Measurements from ENCODE around the gene WWOX. TPM values are rescaled to one million over a fixed set of nuclear protein-coding genes. Genes with fewer than 3 reads are reported as not detected.

The WWOX gene
- total and polyA plus RNA-seq, 2 of the 4 experiments (the other 2 are of a cell fraction): 2.7 to 5.4 TPM

GRCh38 chr16:79009896-79010295 lies 910.4 kb downstream of the WWOX start:
- Histone ChIP-seq H4K20me1 (ENCODE audit: insufficient read depth, low read length) (no peaks in the 10 kb centered on the region), H2AK9ac (replicated peaks; ENCODE audit: low read depth, low read length, poor library complexity) (no peak overlapping the region), H3K27ac (ENCODE audit: insufficient read depth, low read length) (no peak overlapping the region), H3K4me1 (ENCODE audit: control insufficient read depth, insufficient read depth, low read length) (no peaks in the 10 kb centered on the region), H4K5ac (ENCODE audit: low read depth, low read length) (no peak overlapping the region), H2AK5ac (ENCODE audit: low read depth, low read length) (no peak overlapping the region), H3K27me3 (ENCODE audit: control insufficient read depth, insufficient read depth, low read length) (no peaks in the 10 kb centered on the region), H3K4me2 (ENCODE audit: low read depth, low read length) (no peak overlapping the region), H3K4me3 (ENCODE audit: insufficient read depth, low read depth, low read length) (no peak overlapping the region), H2AFZ (replicated peaks; ENCODE audit: low read length, poor library complexity) (no peak overlapping the region), H2BK15ac (ENCODE audit: low read depth, low read length) (no peak overlapping the region), H2BK5ac (ENCODE audit: low read depth, low read length, poor library complexity, severe bottlenecking) (no peak overlapping the region), H3K14ac (replicated peaks; ENCODE audit: low read depth, low read length) (no peak overlapping the region), H3K18ac (ENCODE audit: low read depth, low read length) (no peak overlapping the region), H3K36me3 (ENCODE audit: control insufficient read depth, insufficient read depth, low read length) (no peaks in the 10 kb centered on the region), H3K56ac (ENCODE audit: extremely low read depth, insufficient read depth, low read length) (no peak overlapping the region), H3K23ac (ENCODE audit: low read depth, low read length) (no peak overlapping the region), H3K9me3 (ENCODE audit: control insufficient read depth, insufficient read depth, low read length) (peaks cover 48% of the 10 kb centered on the region), H2BK20ac (ENCODE audit: low read depth, low read length) (no peak overlapping the region), H3K9me1 (ENCODE audit: insufficient read depth, low read length) (no peaks in the 10 kb centered on the region), H4K91ac (ENCODE audit: insufficient read depth, low read depth, low read length) (no peak overlapping the region), H2BK120ac (ENCODE audit: low read depth, low read length) (no peak overlapping the region), H3K79me1 (ENCODE audit: low read depth in 1 of 2, low read length in 2 of 2) (no peaks in the 10 kb centered on the region), H4K8ac (ENCODE audit: low read depth in 2 of 2, low read length in 2 of 2) (no peak overlapping the region), H3K4ac (ENCODE audit: low read depth, low read length) (no peak overlapping the region), H3K9ac (ENCODE audit: low read depth, low read length) (no peak overlapping the region)
- DNase-seq (no peak), ATAC-seq (ENCODE audit: low read depth) (no peak)
- 45% methylated on average over 2 of the region's 4 CpGs; no CpG with 5 or more reads in 1 of the 2 experiments for WGBS, 2 experiments (ENCODE audit: extremely low coverage in 2 of 2, insufficient read length in 1 of 2)
- in situ Hi-C loops (cut with MboI; ENCODE audit: low sequenced_read_pairs) (no loop called here), intact Hi-C loops (cut with micrococcal nuclease) (no loop called here), dilution Hi-C loops (cut with HindIII; ENCODE audit: low sequenced_read_pairs, unreplicated experiment) (no loop called here)
- no TSS peak for BruUV-seq (replicated peaks)
- ChIA-PET CTCF (no interaction called here), POLR2A (ENCODE audit: unreplicated experiment) (no interaction called here)
- no peak for TF ChIP-seq ELK1 (IDR thresholded peaks at IDR 0.05; ENCODE audit: borderline replicate concordance, low read depth, low read length)
- no peak for TF ChIP-seq MAZ (IDR thresholded peaks at IDR 0.05; ENCODE audit: borderline replicate concordance, low read depth, low read length)
- TF ChIP-seq FOS (IDR thresholded peaks at IDR 0.05; ENCODE audit: low read depth, low read length): no peak
- no peak for TF ChIP-seq NFE2L2 (IDR thresholded peaks at IDR 0.05; ENCODE audit: low read depth, low read length)
- TF ChIP-seq CEBPB (IDR thresholded peaks at IDR 0.05; ENCODE audit: low read depth, low read length): no peak
- no peak for TF ChIP-seq POLR2A (IDR thresholded peaks at IDR 0.05; ENCODE audit: low read depth, low read length)
- no peak for TF ChIP-seq MAFK (IDR thresholded peaks at IDR 0.05; ENCODE audit: low read depth, low read length)
- no peak for TF ChIP-seq MXI1 (IDR thresholded peaks at IDR 0.05; ENCODE audit: borderline replicate concordance, low read depth, low read length)
- no peak for TF ChIP-seq BHLHE40 (IDR thresholded peaks at IDR 0.05; ENCODE audit: low read depth, low read length)
- TF ChIP-seq RCOR1 (IDR thresholded peaks at IDR 0.05; ENCODE audit: insufficient replicate concordance, low read length): no peak
- no peak for TF ChIP-seq RFX5 (IDR thresholded peaks at IDR 0.05; ENCODE audit: low read depth, low read length)
- TF ChIP-seq USF2 (IDR thresholded peaks at IDR 0.05; ENCODE audit: low read depth, low read length): no peak
- TF ChIP-seq CTCF (conservative IDR thresholded peaks at IDR 0.05; ENCODE audit: low read depth, low read length): no peak
- no peak for TF ChIP-seq SMC3 (IDR thresholded peaks at IDR 0.05; ENCODE audit: low read depth, low read length)
- TF ChIP-seq RAD21 (IDR thresholded peaks at IDR 0.05; ENCODE audit: low read length): no peak
- no peak for TF ChIP-seq CHD1 (IDR thresholded peaks at IDR 0.05; ENCODE audit: low read depth, low read length)
